Right lobe of liver (tissue), 4 donors: ENCODE measurements around the gene ZC3H7A.

Source experiments
- CTCF ChIP-seq, 4 donors: fragments of 200-600 bp in 3 of 4; fragments of 450-650 bp in 1 of 4; IDR thresholded peaks; one replicate each; pipeline versions ENCODE4 v1.5.1 to v1.8.0; 2016 to 2022; ENCODE audit warnings: antibody characterized with exemption in 4 of 4, mild to moderate bottlenecking in 2 of 4
- POLR2A ChIP-seq: fragments of 450-650 bp; IDR thresholded peaks from one replicate; pipeline ENCODE4 v1.6.1; 2017; ENCODE audit warnings: antibody characterized with exemption, mild to moderate bottlenecking
- donor health status: DM: no; HTN: no; CAD: no.
- donor health status: DM: no; HTN: no; CAD: no.
- donor health status: DM: no; HTN: yes; CAD: no.

- TF ChIP-seq POLR2A (no peak), CTCF (IDR thresholded peaks at IDR 0.05) (no peak)
These were observed 18.0 kb downstream of the ZC3H7A start for GRCh38 chr16:11779074-11779473.
